Mammary epithelial cell (primary cell): Measurements from ENCODE around the gene ZMIZ1.

Experiments used
- CTCF ChIP-seq, 2 donors: IDR thresholded peaks in 1 of 2; conservative IDR thresholded peaks in 1 of 2; 2 replicates each; pipeline ENCODE4 v1.5.1; 2011 to 2012; ENCODE audit warnings: inconsistent platforms in 2 of 2, low read length in 2 of 2, mild to moderate bottlenecking in 2 of 2, control low read depth in 1 of 2, low read depth in 1 of 2; ENCODE audit not compliant: insufficient read depth in 1 of 2; ENCODE audit errors: extremely low read depth in 1 of 2
- EZH2 ChIP-seq: IDR thresholded peaks from 2 replicates; pipeline ENCODE4 v1.6.1; 2012; ENCODE audit warnings: low read length, inconsistent platforms, borderline replicate concordance

DNA sequence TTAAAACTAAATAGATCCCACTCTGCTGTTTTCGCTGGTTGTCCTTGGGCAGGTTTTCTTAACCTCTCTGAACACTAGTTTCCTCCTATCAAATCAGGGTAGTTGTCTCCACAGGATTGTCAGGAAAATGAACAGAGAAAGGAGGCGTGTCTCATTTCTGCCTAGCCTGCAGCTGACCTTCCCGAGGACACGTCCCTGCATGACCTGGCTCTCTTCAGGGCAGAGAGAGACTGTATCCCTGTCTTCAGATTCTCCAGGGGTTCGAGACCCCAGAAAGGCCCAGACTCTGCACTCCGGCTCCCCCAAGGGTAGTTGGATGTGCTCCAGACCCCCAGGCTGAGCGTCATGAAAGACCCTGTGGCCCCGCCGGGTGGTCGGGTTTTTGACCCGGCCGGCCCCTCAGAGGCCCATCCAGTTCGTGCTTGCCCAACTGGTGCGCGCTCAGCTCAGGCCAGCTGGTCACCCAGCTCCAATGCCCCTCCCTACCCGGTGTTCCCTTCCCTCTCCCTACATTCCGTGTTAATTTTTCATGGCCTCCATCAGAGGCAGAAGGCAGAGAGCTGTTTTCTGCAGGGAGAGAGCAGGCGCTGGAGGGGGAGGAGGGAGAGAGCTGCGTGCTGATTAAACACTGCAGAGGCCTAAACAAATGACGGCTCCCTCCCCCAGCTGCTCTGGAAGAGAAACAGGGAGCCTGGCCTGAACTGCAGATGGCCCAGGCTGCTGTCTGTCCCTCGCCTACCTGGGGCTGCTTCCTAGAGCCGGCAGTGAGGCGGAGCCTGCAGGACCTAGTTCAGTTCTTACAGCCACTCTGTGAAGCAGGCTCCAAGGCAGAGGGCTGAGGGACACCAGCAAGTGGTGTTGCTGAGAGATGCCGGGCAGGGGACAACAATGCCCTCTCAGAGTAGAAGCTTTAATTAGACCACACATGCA, 192.3 kb downstream of the ZMIZ1 start:
- no peak for TF ChIP-seq CTCF (conservative IDR thresholded peaks at IDR 0.05 in 1 of 2, IDR thresholded peaks at IDR 0.05 in 1 of 2; ENCODE audit: extremely low read depth in 1 of 2, insufficient read depth in 1 of 2, low read depth in 1 of 2, low read length in 2 of 2)
- no peak for TF ChIP-seq EZH2
